GM12801 (cell line): ENCODE measurements around the gene GCSH.

Experiments used
- TF ChIP-seq, protein P1 (sequence below): IDR thresholded peaks from one replicate; pipeline ENCODE4 v1.5.1; 2011; ENCODE audit warnings: control low read depth; ENCODE audit not compliant: insufficient read length; ENCODE audit errors: extremely low read depth

The GCSH gene

DNA sequence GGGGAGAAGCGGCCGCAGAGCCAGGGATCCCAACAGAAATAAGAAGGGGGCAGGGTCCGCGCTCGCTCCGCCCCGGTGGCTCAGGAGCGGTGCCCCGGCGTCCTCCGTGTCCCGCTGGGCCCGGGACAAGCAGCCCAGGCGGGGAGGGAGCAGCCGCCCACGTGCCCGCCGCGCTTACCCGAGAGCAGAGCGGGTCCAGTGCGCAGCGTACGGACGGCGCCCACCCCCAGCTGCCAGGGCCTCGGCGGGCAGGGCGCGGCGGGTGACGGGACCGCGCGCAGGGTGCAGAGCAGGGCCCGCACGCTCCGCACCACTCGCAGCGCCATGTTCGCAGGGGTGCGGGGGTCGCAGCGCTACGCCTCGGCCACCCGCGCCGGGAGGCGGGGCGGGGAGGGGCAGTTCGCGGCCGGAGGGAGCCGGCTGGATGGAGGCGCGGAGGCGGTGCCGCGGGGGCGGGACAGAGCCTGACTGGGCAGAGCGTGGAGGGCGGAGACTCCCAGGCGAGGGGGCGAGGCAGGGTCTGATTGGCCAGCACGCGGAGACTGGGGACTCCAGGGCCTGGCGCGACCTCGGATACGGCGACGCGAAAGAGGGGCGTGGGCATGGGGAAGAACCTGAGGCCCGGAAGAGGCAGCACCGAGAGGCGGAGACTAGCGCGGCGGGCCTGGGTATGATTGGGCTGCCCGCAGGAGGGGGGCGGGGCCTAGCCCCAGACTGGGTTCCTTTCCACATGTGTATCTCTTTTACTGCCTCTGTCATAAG lies at the start of gene GCSH:
TSS of gene GCSH (minus strand) at position 443 of the 762 bp plus-strand sequence. CDS start at position 326, 117 bp downstream.
- TF ChIP-seq, protein P1, sequence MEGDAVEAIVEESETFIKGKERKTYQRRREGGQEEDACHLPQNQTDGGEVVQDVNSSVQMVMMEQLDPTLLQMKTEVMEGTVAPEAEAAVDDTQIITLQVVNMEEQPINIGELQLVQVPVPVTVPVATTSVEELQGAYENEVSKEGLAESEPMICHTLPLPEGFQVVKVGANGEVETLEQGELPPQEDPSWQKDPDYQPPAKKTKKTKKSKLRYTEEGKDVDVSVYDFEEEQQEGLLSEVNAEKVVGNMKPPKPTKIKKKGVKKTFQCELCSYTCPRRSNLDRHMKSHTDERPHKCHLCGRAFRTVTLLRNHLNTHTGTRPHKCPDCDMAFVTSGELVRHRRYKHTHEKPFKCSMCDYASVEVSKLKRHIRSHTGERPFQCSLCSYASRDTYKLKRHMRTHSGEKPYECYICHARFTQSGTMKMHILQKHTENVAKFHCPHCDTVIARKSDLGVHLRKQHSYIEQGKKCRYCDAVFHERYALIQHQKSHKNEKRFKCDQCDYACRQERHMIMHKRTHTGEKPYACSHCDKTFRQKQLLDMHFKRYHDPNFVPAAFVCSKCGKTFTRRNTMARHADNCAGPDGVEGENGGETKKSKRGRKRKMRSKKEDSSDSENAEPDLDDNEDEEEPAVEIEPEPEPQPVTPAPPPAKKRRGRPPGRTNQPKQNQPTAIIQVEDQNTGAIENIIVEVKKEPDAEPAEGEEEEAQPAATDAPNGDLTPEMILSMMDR: no peak

DNA sequence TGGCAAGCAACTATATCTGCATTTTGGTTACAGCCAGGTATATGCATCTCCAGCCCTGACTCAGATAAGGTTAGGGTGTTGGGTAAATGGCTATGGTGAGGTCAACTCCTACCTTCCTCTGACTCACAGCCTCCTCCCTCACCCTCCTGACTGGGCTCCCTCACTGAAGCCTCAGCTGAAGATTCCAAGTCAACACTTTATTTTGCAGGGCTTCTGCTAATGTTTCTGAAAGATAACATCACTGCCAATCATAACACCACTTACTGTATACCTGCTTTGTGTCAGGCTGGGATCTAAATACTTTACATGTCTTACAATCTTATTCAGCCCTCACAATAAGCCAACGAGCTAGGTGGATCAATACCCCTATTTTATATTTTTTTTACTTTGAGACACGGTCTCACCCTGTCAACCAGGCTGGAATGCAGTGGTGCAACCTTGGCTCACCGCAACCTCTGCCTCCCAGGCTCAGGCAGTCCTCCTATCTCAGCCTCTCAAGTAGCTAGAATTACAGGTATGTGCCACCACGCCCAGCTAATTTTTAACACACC lies 47.8 kb upstream of the GCSH start:
- TF ChIP-seq, protein P1: no peak

DNA sequence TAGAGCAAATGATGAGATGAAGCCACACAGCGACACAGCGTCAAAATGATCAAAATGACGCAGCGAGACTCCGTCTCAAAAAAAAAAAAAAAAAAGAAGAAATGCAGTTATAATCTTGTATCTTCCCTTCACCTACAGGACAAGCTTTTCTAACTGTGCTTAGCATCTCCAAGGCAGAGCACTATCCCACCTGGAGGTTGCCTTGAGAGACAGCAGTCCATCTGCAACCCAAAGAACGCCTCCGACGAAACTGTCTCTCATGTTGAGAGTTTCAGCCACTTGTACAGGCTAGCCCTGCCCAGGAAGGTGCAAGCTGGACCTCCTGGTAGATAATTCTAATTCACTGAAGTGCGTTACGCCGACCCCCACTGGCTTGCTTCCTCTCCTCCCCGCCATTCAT lies 46.7 kb upstream of the GCSH start:
- TF ChIP-seq, protein P1: no peak

DNA sequence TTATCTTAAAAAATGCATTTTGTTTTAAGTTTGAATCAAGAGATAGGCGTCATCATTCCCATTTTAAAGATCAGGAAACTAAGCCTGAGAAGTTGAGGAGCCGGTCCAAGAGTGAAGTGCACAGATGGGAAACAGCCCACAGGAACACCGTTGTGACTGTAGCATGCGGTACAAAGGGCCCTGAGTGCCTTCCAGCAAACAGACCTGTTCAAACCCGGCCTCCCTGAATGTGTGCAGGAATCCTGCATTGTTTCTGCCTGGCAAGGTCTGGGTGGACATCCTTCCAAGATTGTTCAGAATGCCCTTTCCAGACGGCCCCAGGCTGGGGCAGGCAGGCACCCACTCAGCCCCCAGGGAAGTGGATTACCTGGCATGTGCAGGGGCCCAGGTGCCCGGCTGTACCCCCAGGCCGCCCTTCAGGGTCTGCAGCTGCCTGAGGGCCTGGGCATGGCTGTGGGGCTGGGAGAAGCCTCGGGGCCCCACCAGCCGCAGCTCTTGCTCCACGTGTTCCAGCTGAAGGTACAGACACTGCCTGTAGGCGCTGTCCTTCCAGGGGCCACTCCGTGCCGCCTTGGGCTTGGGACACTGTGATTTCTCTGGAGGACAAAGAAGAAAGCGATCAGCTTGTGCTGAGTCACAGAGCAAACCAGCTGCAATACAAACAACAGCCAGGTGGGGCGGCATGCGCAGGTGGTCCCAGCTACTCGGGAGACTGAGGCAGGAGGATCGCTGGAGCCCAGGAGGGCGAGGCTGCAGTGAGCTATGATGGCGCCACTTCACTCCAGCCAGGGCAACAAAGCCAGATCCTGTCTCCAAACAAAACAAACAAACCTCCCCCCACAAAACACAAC lies 45.0 kb upstream of the GCSH start:
- TF ChIP-seq, protein P1: no peak

DNA sequence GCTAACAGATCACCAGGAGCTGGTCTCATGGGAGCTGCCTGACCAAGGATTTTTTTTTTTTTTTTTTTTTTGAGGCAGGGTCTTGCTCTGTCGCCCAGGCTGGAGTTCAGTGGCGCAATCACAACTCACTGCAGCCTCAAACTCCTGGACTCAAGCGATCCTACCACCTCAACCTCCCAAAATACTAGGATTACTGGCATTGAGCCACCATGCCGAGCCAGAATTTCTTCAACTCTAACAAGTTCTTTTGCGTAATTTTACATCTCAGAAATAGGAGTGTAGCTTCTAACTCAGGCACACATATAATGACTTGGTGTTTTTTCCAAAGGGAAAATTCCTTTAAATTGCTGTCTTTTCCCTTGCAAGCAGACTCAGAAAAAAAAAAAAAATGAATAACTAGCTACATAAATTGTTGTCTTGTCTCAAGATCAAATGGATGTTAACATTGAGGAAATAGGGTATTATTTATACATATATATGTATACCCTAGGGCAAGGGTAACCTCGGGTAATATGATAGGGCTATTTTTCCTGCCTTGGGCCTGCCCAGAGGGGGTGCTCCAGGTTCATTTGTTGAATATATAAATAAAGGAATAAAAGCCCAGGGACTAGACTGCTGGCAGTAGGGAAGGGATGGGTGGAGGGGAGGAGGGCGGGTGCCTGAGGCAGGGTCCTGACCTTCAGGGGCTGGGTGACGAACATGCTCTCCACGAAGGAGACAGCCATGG lies 42.8 kb upstream of the GCSH start:
- TF ChIP-seq, protein P1: no peak

DNA sequence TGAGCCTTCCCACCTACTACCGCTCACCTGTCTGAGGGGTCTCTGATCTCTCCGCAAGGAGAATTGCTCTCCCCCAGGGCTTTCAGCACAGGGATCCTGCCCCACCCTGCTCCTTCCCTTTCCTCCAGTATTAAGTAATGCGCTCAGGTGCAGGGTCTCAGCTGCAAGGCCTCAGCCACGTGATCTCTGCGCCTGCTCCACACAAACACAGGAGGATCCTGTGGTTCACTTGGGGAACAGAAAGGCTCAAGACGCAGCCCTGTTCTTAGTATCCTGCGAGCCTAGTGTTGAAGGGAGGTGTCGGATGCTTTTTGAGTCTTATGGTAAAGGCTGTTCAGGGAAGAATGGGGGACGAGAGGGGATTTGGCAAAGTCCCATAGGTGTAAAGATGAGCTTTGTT lies 41.6 kb upstream of the GCSH start:
- TF ChIP-seq, protein P1: no peak
